ENCODE results near the gene TCF4.

GRCh38 chr18:55433648-55434047 lies 154.3 kb downstream of the TCF4 start:
- TF ChIP-seq, protein P1, sequence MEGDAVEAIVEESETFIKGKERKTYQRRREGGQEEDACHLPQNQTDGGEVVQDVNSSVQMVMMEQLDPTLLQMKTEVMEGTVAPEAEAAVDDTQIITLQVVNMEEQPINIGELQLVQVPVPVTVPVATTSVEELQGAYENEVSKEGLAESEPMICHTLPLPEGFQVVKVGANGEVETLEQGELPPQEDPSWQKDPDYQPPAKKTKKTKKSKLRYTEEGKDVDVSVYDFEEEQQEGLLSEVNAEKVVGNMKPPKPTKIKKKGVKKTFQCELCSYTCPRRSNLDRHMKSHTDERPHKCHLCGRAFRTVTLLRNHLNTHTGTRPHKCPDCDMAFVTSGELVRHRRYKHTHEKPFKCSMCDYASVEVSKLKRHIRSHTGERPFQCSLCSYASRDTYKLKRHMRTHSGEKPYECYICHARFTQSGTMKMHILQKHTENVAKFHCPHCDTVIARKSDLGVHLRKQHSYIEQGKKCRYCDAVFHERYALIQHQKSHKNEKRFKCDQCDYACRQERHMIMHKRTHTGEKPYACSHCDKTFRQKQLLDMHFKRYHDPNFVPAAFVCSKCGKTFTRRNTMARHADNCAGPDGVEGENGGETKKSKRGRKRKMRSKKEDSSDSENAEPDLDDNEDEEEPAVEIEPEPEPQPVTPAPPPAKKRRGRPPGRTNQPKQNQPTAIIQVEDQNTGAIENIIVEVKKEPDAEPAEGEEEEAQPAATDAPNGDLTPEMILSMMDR (IDR thresholded peaks at IDR 0.05; ENCODE audit: low read length) = no peak
- TF ChIP-seq EZH2phosphoT487 (IDR thresholded peaks at IDR 0.05; ENCODE audit: low read length) = no peak
